ENCODE data around the gene UBE3A.

The UBE3A gene

GRCh38 chr15:25332306-25332705 lies 106.5 kb downstream of the UBE3A start:
- Histone ChIP-seq H3K9me3 (ENCODE audit: low read length) (no peaks in the 10 kb centered on the region), H3K4me1 (ENCODE audit: insufficient read depth, low read length, severe bottlenecking) (peaks cover 37% of the 10 kb centered on the region), H3K4me3 (ENCODE audit: low read depth, low read length, poor library complexity, severe bottlenecking) (no peak overlapping the region), H3K79me2 (ENCODE audit: insufficient read depth, low read length) (no peaks in the 10 kb centered on the region), H3K27me3 (ENCODE audit: insufficient read depth, low read length) (no peaks in the 10 kb centered on the region), H3K9ac (ENCODE audit: low read length) (no peak overlapping the region), H4K20me1 (ENCODE audit: insufficient read depth, low read length) (no peaks in the 10 kb centered on the region), H3K36me3 (ENCODE audit: insufficient read depth, low read length) (peaks cover 31% of the 10 kb centered on the region), H3F3A (ENCODE audit: insufficient read depth, low read length) (no peaks in the 10 kb centered on the region), H3K9me2 (ENCODE audit: low read depth, low read length) (no peaks in the 10 kb centered on the region), H3K4me2 (ENCODE audit: low read length) (no peak overlapping the region), H2AFZ (ENCODE audit: low read length) (no peak overlapping the region), H3K27ac (ENCODE audit: low read depth, low read length, poor library complexity, severe bottlenecking) (no peak overlapping the region)
- no peak for TF ChIP-seq EZH2 (IDR thresholded peaks at IDR 0.05; ENCODE audit: borderline replicate concordance, low read length)
- TF ChIP-seq, protein P1, sequence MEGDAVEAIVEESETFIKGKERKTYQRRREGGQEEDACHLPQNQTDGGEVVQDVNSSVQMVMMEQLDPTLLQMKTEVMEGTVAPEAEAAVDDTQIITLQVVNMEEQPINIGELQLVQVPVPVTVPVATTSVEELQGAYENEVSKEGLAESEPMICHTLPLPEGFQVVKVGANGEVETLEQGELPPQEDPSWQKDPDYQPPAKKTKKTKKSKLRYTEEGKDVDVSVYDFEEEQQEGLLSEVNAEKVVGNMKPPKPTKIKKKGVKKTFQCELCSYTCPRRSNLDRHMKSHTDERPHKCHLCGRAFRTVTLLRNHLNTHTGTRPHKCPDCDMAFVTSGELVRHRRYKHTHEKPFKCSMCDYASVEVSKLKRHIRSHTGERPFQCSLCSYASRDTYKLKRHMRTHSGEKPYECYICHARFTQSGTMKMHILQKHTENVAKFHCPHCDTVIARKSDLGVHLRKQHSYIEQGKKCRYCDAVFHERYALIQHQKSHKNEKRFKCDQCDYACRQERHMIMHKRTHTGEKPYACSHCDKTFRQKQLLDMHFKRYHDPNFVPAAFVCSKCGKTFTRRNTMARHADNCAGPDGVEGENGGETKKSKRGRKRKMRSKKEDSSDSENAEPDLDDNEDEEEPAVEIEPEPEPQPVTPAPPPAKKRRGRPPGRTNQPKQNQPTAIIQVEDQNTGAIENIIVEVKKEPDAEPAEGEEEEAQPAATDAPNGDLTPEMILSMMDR (IDR thresholded peaks at IDR 0.05; ENCODE audit: low read length), result no peak

- H2AFZ ChIP-seq (ENCODE audit: low read length), result no peak overlapping the region
- H3K4me2 ChIP-seq (ENCODE audit: low read length), result no peak overlapping the region
- H3K4me3 ChIP-seq (ENCODE audit: low read depth, low read length, poor library complexity, severe bottlenecking), result no peak overlapping the region
- H3F3A ChIP-seq (ENCODE audit: insufficient read depth, low read length), result no peaks in the 10 kb centered on the region
- no peaks in the 10 kb centered on the region for H3K9me2 ChIP-seq (ENCODE audit: low read depth, low read length)
- H3K79me2 ChIP-seq (ENCODE audit: insufficient read depth, low read length), result no peaks in the 10 kb centered on the region
- H3K4me1 ChIP-seq (ENCODE audit: insufficient read depth, low read length, severe bottlenecking), result peaks cover 41% of the 10 kb centered on the region
- H3K27ac ChIP-seq (ENCODE audit: low read depth, low read length, poor library complexity, severe bottlenecking), result no peak overlapping the region
- no peaks in the 10 kb centered on the region for H4K20me1 ChIP-seq (ENCODE audit: insufficient read depth, low read length)
- H3K9ac ChIP-seq (ENCODE audit: low read length), result no peak overlapping the region
- H3K27me3 ChIP-seq (ENCODE audit: insufficient read depth, low read length), result no peaks in the 10 kb centered on the region
- H3K9me3 ChIP-seq (ENCODE audit: low read length), result no peaks in the 10 kb centered on the region
- H3K36me3 ChIP-seq (ENCODE audit: insufficient read depth, low read length), result peaks cover 26% of the 10 kb centered on the region
- TF ChIP-seq, protein P1 (IDR thresholded peaks at IDR 0.05; ENCODE audit: low read length), result no peak
- no peak for TF ChIP-seq EZH2 (IDR thresholded peaks at IDR 0.05; ENCODE audit: borderline replicate concordance, low read length)
These were observed 107.0 kb downstream of the UBE3A start for GRCh38 chr15:25331860-25332259.

GRCh38 chr15:25331404-25331803 lies 107.4 kb downstream of the UBE3A start:
- no peaks in the 10 kb centered on the region for H3K9me2 ChIP-seq (ENCODE audit: low read depth, low read length)
- H2AFZ ChIP-seq (ENCODE audit: low read length), result no peak overlapping the region
- no peaks in the 10 kb centered on the region for H3K79me2 ChIP-seq (ENCODE audit: insufficient read depth, low read length)
- no peaks in the 10 kb centered on the region for H3K27me3 ChIP-seq (ENCODE audit: insufficient read depth, low read length)
- TF ChIP-seq, protein P1 (IDR thresholded peaks at IDR 0.05; ENCODE audit: low read length), result no peak
- no peak for TF ChIP-seq EZH2 (IDR thresholded peaks at IDR 0.05; ENCODE audit: borderline replicate concordance, low read length)
- no peaks in the 10 kb centered on the region for H3K9me3 ChIP-seq (ENCODE audit: low read length)
- H4K20me1 ChIP-seq (ENCODE audit: insufficient read depth, low read length), result no peaks in the 10 kb centered on the region
- no peak overlapping the region for H3K27ac ChIP-seq (ENCODE audit: low read depth, low read length, poor library complexity, severe bottlenecking)
- no peak overlapping the region for H3K4me3 ChIP-seq (ENCODE audit: low read depth, low read length, poor library complexity, severe bottlenecking)
- no peak overlapping the region for H3K4me2 ChIP-seq (ENCODE audit: low read length)
- no peaks in the 10 kb centered on the region for H3F3A ChIP-seq (ENCODE audit: insufficient read depth, low read length)
- H3K4me1 ChIP-seq (ENCODE audit: insufficient read depth, low read length, severe bottlenecking), result peaks cover 44% of the 10 kb centered on the region
- H3K9ac ChIP-seq (ENCODE audit: low read length), result no peak overlapping the region
- H3K36me3 ChIP-seq (ENCODE audit: insufficient read depth, low read length), result peaks cover 22% of the 10 kb centered on the region
